ENCODE measurements around the gene TMA7B.

DNA sequence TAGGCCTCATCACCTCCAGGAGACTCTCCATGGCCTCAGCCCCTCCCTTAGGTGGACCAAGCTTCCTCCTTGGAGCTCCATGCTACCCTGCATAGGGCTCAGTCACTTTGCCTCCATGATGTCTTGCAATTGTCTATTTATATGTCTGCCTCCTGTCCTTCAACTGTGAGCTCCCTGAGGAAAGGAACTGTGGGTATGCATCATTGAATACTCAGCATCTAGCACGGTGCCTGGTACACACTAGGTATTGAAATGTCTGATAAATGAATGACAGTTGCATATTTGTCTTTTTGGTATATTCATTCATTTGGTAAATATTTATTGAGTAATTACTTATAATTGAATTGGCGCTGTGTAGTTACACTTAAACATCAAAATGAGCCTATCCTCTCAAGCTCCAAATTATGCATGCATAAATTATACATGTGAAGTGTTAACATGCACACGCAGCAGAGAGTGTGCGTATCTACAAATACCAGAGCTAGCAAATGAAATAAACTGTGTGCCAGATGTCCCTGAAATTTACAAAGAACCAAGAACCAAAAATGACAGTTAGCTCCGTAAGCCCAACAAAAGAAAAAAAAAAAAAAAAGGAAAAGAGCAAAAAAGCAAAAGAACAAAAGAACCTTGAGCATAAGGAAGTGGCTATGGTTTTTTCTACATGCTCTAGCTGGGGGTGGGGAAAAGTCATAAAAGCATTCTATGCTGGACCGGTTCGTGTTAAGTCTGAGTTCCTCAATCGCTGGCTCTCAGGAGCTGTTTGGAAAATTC, 34.1 kb upstream of the TMA7B start:
- TF ChIP-seq, protein P1, sequence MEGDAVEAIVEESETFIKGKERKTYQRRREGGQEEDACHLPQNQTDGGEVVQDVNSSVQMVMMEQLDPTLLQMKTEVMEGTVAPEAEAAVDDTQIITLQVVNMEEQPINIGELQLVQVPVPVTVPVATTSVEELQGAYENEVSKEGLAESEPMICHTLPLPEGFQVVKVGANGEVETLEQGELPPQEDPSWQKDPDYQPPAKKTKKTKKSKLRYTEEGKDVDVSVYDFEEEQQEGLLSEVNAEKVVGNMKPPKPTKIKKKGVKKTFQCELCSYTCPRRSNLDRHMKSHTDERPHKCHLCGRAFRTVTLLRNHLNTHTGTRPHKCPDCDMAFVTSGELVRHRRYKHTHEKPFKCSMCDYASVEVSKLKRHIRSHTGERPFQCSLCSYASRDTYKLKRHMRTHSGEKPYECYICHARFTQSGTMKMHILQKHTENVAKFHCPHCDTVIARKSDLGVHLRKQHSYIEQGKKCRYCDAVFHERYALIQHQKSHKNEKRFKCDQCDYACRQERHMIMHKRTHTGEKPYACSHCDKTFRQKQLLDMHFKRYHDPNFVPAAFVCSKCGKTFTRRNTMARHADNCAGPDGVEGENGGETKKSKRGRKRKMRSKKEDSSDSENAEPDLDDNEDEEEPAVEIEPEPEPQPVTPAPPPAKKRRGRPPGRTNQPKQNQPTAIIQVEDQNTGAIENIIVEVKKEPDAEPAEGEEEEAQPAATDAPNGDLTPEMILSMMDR (IDR thresholded peaks at IDR 0.05): no peak
- no peak for TF ChIP-seq POLR2A (IDR thresholded peaks at IDR 0.05)
